GM23338 (cell line): ENCODE results near the gene TP53. TPM values are rescaled to one million over a fixed set of nuclear protein-coding genes. Genes with fewer than 3 reads are reported as not detected.
A peak's percentile ranks its signal among the peaks of the same experiment; 100 is the strongest.

ENCODE experiments used
- ATAC-seq: fragments of 200-7000 bp; cut with Tn5 transposase; 3 replicates; pipeline ENCODE4 v1.9.1; 2020
- DNase-seq: peaks from one replicate; pipeline ENCODE4 v3.0.0-alpha.2; 2015; ENCODE audit warnings: low spot score
- H2AFZ ChIP-seq: fragments of 200-600 bp; sonication (generic); 2 replicates; pipeline ENCODE4 v1.8.0; 2016; ENCODE audit warnings: antibody characterized with exemption, mild to moderate bottlenecking, moderate library complexity
- H3F3A ChIP-seq: fragments of 200-600 bp; sonication (generic); replicated peaks from 2 replicates; pipeline ENCODE4 v1.8.0; 2017; ENCODE audit warnings: antibody characterized with exemption, mixed run types, low read depth
- H3K27ac ChIP-seq: fragments of 200-600 bp; sonication (generic); 2 replicates; pipeline ENCODE4 v1.6.1; 2016; ENCODE audit warnings: low read depth
- H3K27me3 ChIP-seq: fragments of 200-600 bp; sonication (generic); 2 replicates; pipeline ENCODE4 v1.8.0; 2016; ENCODE audit warnings: mild to moderate bottlenecking, mixed run types, moderate library complexity; ENCODE audit not compliant: insufficient read depth
- H3K36me3 ChIP-seq: fragments of 200-600 bp; sonication (generic); 2 replicates; pipeline ENCODE4 v1.8.0; 2016; ENCODE audit warnings: mild to moderate bottlenecking; ENCODE audit not compliant: insufficient read depth
- H3K4me1 ChIP-seq: fragments of 200-600 bp; sonication (generic); 2 replicates; pipeline ENCODE4 v1.8.0; 2016; ENCODE audit warnings: mild to moderate bottlenecking, moderate library complexity; ENCODE audit not compliant: insufficient read depth
- H3K4me2 ChIP-seq: fragments of 200-600 bp; sonication (generic); 2 replicates; pipeline ENCODE4 v1.7.1; 2017; ENCODE audit warnings: mixed run types
- H3K4me3 ChIP-seq: fragments of 200-600 bp; sonication (generic); 2 replicates; pipeline ENCODE4 v1.6.1; 2016; ENCODE audit warnings: mixed run types
- H3K79me2 ChIP-seq: fragments of 200-600 bp; sonication (generic); replicated peaks from 2 replicates; pipeline ENCODE4 v1.8.0; 2017; ENCODE audit warnings: mild to moderate bottlenecking; ENCODE audit not compliant: insufficient read depth
- H3K9me2 ChIP-seq: fragments of 200-600 bp; sonication (generic); 2 replicates; pipeline ENCODE4 v1.8.0; 2017; ENCODE audit not compliant: insufficient read depth
- H4K20me1 ChIP-seq: fragments of 200-600 bp; sonication (generic); replicated peaks from 2 replicates; pipeline ENCODE4 v1.8.0; 2017; ENCODE audit warnings: mild to moderate bottlenecking; ENCODE audit not compliant: insufficient read depth
- H3K27ac Mint-ChIP-seq: 2 replicates; pipeline ENCODE4 v1.8.0; 2020; ENCODE audit warnings: inconsistent platforms, mild to moderate bottlenecking, moderate library complexity, mixed read lengths
- H3K27me3 Mint-ChIP-seq: 3 replicates; pipeline ENCODE4 v1.8.0; 2022; ENCODE audit warnings: low read depth, mild to moderate bottlenecking, moderate library complexity, mixed read lengths, inconsistent platforms; ENCODE audit not compliant: insufficient read depth, poor library complexity
- H3K36me3 Mint-ChIP-seq: 3 replicates; pipeline ENCODE4 v1.8.0; 2021; ENCODE audit warnings: low read depth, mild to moderate bottlenecking, inconsistent platforms, moderate library complexity, mixed read lengths
- H3K4me1 Mint-ChIP-seq: 3 replicates; pipeline ENCODE4 v1.8.0; 2020; ENCODE audit warnings: mild to moderate bottlenecking, inconsistent platforms, mixed read lengths
- H3K4me3 Mint-ChIP-seq: 3 replicates; pipeline ENCODE4 v1.8.0; 2021; ENCODE audit warnings: moderate library complexity, mild to moderate bottlenecking, inconsistent platforms, mixed read lengths
- H3K9me3 Mint-ChIP-seq: 3 replicates; pipeline ENCODE4 v1.8.0; 2020; ENCODE audit warnings: moderate library complexity, mild to moderate bottlenecking, inconsistent platforms, mixed read lengths
- CREB1 ChIP-seq: fragments of 250-450 bp; sonication (Bioruptor Pico); IDR thresholded peaks from 2 replicates; pipeline ENCODE4 v1.5.0; 2020; ENCODE audit warnings: low read depth, mild to moderate bottlenecking, moderate library complexity
- ETS1 ChIP-seq: IDR thresholded peaks from 2 replicates; pipeline ENCODE4 v1.6.1; 2016; ENCODE audit warnings: antibody characterized with exemption
- EZH2 ChIP-seq: fragments of 200-600 bp; sonication (generic); IDR thresholded peaks from one replicate; pipeline ENCODE4 v1.8.0; 2017; ENCODE audit warnings: antibody characterized with exemption, mild to moderate bottlenecking, low read depth; ENCODE audit not compliant: unreplicated experiment
- JUNB ChIP-seq: IDR thresholded peaks from one replicate; pipeline ENCODE4 v1.6.1; 2016; ENCODE audit warnings: antibody characterized with exemption; ENCODE audit not compliant: unreplicated experiment
- NANOG ChIP-seq: IDR thresholded peaks from 2 replicates; pipeline ENCODE4 v1.6.1; 2016; ENCODE audit warnings: antibody characterized with exemption, borderline replicate concordance
- REST ChIP-seq: IDR thresholded peaks from one replicate; pipeline ENCODE4 v1.6.1; 2018; ENCODE audit warnings: antibody characterized with exemption; ENCODE audit not compliant: unreplicated experiment
- STAT1 ChIP-seq: IDR thresholded peaks from one replicate; pipeline ENCODE4 v1.6.1; 2016; ENCODE audit warnings: antibody characterized with exemption; ENCODE audit not compliant: unreplicated experiment
- ZNF114 ChIP-seq: fragments of 250-450 bp; sonication (Bioruptor Pico); IDR thresholded peaks from 2 replicates; pipeline ENCODE4 v1.5.0; 2020; ENCODE audit warnings: mild to moderate bottlenecking, moderate library complexity
- ZNF331 ChIP-seq: fragments of 250-450 bp; sonication (Bioruptor Pico); IDR thresholded peaks from 2 replicates; pipeline ENCODE4 v1.5.0; 2020; ENCODE audit warnings: low read depth, mild to moderate bottlenecking, moderate library complexity
- ZNF462 ChIP-seq: fragments of 250-450 bp; sonication (Bioruptor Pico); IDR thresholded peaks from 2 replicates; pipeline ENCODE4 v1.5.0; 2020; ENCODE audit warnings: mild to moderate bottlenecking, moderate library complexity
- polyA plus RNA-seq: library from polyadenylated mRNA; unstranded; fragments of >200 nt; fragmentation: Nextera tagmentation; extraction: Ambion mirVana; gene quantifications from 2 replicates; pipeline ENCODE4 v1.2.1, GENCODE V29; 2016
- total RNA-seq: library from RNA; depleted of rRNA; stranded (reverse); fragments of >200 nt; shearing (Covaris generic); gene quantifications from 2 replicates; pipeline ENCODE4 v1.2.3, GENCODE V29; 2014

TP53 gene
- total and polyA plus RNA-seq, 2 experiments from 2014 or later, result 119 to 154 TPM

- TF ChIP-seq REST, result no peak
- no peak for TF ChIP-seq ZNF114
- no peak for TF ChIP-seq CREB1
These were observed 20.2 kb upstream of the TP53 start (continued) for GRCh38 chr17:7707446-7707845.

- 0 out of 2 replicates have a peak, but pooled peaks cover 20% of the 10 kb centered on the region for H3F3A ChIP-seq
- H3K4me1 Mint-ChIP-seq, result peaks cover 41% of the 10 kb centered on the region
- H3K27me3 Mint-ChIP-seq, result peaks cover 19% of the 10 kb centered on the region
- peak overlapping the region; percentile 79 for H3K4me3 Mint-ChIP-seq
- peak overlapping the region; percentile 89 for H3K4me3 ChIP-seq
- peaks cover 11% of the 10 kb centered on the region for H3K27me3 ChIP-seq
- H2AFZ ChIP-seq, result no peak overlapping the region
- no peak for ATAC-seq
- H3K9me3 Mint-ChIP-seq, result no peaks in the 10 kb centered on the region
- H3K27ac ChIP-seq, result no peak overlapping the region
- DNase-seq, result no peak
- H3K4me2 ChIP-seq, result peak overlapping the region; percentile 97; the same call in 1 of the 2 replicates
- peaks cover 28% of the 10 kb centered on the region for H3K4me1 ChIP-seq
- peaks cover 7% of the 10 kb centered on the region; the same call in 1 of the 3 replicates for H3K36me3 Mint-ChIP-seq
- H3K79me2 ChIP-seq, result no peaks in the 10 kb centered on the region
- no peaks in the 10 kb centered on the region; the same call in 1 of the 2 replicates for H4K20me1 ChIP-seq
- H3K36me3 ChIP-seq, result no peaks in the 10 kb centered on the region
- H3K9me2 ChIP-seq, result 0 out of 2 replicates have a peak, but pooled peaks cover 8% of the 10 kb centered on the region
- H3K27ac Mint-ChIP-seq, result no peak overlapping the region
- TF ChIP-seq EZH2, result no peak
- TF ChIP-seq STAT1, result no peak
- no peak for TF ChIP-seq ZNF331 (CRISPR knock-in tag)
- no peak for TF ChIP-seq ZNF462 (CRISPR knock-in tag)
- no peak for TF ChIP-seq ETS1
- TF ChIP-seq CREB1, result no peak
- no peak for TF ChIP-seq JUNB
- no peak for TF ChIP-seq NANOG
- TF ChIP-seq REST, result no peak
These were observed 19.5 kb upstream of the TP53 start for GRCh38 chr17:7706631-7707354.
